Stimulated activated CD8-positive, alpha-beta memory T cell treated with anti-CD3 and anti-CD28 coated beads, Interleukin-12 subunit alpha, Interleukin-12 subunit beta, amount 100 ng/mL, for 24 hours (primary cell): ENCODE measurements around the gene RFX1.
A peak's percentile ranks its signal among the peaks of the same experiment; 100 is the strongest.

Source experiments
- DNase-seq: peaks from one replicate; pipeline ENCODE4 v3.0.0-alpha.2; 2020; ENCODE audit errors: extremely low read depth

Gene RFX1

GRCh38 chr19:13961826-13962698, 44.1 kb downstream of the RFX1 start:
- DNase-seq = no peak

DNA sequence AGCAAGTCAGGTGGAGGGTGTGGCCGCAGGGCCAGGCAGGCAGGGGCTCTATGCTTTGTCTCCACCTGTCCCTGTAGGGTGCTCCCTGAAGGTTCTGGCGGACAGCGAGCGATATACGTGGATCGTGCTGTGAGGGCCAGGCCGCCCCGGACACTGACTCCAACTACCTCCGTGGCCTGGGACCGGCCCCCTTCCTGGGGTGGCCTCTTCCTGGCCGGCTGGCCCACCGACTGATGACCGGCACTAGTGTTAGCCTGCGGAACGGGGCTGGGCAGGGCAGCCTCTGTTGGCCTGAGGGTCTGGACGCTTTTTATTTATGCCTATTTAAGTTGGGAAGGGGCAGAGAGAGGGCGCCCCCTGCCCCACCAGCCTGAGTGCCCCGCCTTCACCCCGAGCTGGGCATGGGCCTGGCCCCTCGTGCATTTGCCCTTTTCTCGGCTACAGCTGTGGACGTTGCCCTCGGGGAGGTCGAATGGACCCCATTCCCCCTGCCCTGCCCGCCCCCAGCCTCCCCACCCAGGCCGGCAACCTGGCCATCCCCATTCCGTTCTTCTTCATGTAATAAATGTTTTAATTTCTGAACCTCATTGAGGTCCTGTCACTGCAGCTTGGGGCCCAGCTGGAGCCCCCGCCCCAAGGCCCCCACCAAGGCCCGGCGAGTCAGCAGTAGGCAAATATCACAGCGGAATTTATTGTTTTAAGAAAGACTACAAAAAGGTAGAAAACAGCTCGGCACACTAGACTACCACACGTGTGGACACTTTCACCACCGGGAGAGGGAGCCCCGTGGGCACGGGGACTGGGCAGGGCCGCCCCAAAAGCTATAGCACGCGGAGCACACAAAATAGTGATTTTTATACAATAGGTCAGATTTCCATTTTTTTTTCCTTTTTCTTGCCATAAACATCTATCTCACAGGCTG, 45.0 kb downstream of the RFX1 start:
- DNase-seq = no peak

DNA sequence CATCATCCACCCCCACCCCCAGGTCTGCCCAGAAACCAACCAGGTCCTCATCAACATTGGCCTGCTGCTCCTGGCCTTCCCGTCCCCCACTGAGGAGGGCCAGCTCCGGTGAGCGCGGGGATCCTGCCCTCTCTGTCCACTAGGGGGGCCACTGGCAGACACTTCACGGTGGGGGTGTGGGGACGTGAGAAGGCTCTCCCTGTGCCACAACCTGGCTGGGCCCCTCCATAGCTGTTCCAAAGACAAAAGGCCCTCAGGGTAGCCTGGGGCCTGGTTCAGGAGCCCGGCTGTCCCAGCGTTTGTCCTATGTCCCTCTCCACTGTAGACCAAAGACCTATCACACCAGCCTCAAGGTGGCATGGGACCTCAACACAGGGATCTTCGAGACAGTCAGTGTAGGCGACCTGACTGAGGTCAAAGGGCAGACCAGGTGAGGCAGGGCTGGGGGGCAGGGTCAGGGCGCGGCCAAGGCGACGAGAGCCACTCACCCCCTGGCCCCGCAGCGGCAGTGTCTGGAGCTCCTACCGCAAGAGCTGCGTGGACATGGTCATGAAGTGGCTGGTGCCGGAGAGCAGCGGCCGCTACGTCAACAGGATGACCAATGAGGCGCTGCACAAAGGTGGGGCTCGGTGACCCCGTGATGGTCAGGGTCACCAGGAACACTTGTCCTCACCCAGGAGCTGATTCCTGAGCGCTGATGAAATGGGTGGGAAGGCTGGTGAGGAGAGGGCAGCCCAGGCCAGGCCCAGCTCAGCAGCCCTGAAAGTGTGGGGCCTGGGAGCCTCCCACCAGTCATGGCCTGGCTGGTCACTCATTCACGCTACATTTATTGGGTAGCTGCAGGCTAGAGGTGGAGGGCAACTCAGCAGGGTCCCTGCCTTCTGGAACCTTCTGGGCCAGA, 45.9 kb downstream of the RFX1 start:
- no peak for DNase-seq

- no peak for DNase-seq
Measured at GRCh38 chr19:13959141-13959961, 46.8 kb downstream of the RFX1 start.

DNA sequence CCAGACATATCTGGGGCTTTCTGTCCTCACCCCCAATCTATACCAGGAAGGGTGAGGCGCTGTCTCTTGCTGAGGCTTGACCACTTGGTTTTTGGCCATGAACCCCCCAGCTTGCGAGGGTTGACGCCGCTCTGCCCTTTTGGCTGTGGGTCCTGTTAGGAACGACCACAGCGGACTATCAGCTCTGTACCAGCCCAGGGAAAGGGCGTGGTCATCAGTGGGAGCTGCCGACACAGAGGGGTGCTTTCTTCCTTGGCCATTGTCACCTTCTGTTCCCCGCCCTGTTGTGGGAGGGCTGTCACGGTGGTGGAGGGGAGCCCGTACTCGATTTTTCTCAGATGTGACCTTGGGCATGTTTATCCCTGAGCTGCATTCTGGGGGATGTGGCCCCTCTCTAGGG, 48.1 kb downstream of the RFX1 start:
- no peak for DNase-seq

DNA sequence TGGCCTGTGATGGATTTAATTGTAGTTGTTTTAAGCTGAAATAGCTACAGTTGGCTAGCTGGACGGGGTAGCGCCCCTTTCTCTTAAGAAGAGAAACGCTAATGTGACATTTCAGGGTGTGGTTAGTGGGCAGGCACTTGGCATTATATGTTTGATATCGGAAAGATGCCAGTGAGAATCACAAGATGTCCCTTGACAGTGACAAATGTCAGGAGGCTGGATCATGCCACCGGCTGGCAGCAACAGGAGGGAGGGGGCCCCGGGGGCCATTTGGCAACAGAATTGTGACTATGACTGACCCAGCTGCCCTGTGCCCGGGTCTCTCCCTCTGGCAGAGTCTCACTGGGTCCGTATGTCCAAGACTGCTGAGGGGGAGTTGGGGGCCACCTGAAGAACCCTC, 49.1 kb downstream of the RFX1 start:
- DNase-seq = no peak

DNA sequence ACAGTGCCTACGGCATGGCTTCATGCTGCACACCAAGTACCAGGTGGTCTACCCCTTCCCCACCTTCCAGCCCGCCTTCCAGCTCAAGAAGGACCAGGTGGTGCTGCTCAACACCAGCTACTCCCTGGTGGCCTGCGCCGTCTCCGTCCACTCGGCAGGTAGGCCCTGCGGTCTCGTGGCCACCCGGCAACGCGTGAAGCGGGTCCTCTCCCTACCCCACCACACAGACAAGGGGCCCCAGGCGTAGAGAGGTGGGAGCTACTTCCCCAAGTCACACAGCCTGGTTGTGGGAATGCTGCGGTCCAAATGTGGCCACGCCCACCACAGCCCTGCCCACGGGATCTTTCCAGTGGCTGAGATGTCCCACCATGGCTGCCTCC, 49.8 kb downstream of the RFX1 start:
- DNase-seq = no peak

DNA sequence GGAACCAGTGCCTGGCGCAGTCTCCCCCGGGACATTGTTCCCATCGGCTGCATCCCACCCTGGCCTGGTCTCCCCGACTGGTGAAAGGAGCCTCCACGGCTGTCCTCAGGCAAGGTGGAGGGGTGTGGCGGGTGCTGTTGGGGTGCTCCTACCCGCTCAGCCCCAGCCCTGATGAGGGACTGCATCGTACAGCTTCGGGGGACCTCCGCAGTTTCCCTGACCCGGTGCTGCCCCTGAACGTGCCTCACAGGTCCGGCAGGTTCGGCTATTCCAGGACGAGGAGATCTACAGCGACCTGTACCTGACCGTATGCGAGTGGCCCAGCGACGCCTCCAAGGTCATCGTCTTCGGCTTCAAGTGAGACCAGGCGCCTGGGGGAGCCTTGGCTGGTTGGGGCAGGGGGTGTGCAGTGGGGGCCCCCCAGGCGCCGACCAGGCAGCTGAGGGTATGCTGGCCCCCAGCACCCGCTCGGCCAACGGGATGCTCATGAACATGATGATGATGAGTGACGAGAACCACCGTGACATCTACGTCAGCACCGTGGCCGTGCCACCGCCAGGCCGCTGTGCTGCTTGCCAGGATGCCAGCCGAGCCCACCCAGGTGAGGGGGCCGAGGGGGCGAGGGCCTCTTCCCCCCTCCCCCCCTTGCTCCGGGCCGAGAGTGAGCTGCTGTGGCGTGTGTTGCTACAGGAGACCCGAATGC, 50.3 kb downstream of the RFX1 start:
- no peak for DNase-seq

- DNase-seq = no peak
Measured at GRCh38 chr19:13954185-13954584, 51.9 kb downstream of the RFX1 start.

GRCh38 chr19:13952931-13953531, 53.1 kb downstream of the RFX1 start:
- no peak for DNase-seq

- DNase-seq = peak; percentile 98
Measured at GRCh38 chr19:13952154-13952930, 53.8 kb downstream of the RFX1 start, which contains the start of gene DCAF15. Gene DCAF15, plus strand, starts transcription at chr19:13952509. Its CDS starts 4 bp downstream, at chr19:13952513.

DNA sequence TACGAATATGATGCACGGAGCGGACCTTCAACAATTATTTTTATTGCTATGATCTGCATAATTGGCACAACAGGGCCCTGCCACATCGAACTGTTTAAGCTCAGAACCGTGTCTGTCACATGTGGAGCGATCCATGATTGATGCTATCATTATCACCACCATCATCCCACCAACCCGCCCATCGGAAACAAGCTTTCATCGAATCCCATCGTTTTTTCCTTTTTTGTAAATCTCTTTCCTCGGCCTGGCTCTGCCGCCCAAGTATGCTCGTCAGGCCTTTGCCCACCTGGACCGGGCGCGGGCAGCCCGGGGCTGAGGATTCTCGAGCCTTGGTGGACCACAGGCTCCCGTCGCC, 54.3 kb downstream of the RFX1 start:
- DNase-seq = no peak

- DNase-seq = no peak
Measured at GRCh38 chr19:13951043-13951442, 55.1 kb downstream of the RFX1 start.

DNA sequence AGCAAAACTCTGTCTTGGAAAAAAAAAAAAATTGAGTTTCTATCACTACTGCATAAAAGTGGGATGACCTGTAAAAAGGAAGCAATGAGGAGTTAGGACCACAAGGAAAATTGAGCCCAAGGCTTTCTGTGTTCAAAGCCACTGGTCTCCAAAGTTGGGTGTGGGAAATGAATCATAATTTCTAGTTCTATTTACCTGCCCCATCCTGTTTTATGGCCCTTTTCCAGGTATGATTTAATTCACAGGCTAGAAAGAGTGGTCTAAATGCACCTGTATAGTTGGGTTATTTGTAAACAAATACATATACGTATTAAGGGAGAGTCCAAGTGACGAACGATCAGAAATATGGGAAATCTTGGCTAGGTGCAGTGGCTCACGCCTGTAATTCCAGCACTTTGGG, 59.7 kb downstream of the RFX1 start:
- no peak for DNase-seq

- no peak for DNase-seq
Measured at GRCh38 chr19:13942023-13942684, 64.0 kb downstream of the RFX1 start.

DNA sequence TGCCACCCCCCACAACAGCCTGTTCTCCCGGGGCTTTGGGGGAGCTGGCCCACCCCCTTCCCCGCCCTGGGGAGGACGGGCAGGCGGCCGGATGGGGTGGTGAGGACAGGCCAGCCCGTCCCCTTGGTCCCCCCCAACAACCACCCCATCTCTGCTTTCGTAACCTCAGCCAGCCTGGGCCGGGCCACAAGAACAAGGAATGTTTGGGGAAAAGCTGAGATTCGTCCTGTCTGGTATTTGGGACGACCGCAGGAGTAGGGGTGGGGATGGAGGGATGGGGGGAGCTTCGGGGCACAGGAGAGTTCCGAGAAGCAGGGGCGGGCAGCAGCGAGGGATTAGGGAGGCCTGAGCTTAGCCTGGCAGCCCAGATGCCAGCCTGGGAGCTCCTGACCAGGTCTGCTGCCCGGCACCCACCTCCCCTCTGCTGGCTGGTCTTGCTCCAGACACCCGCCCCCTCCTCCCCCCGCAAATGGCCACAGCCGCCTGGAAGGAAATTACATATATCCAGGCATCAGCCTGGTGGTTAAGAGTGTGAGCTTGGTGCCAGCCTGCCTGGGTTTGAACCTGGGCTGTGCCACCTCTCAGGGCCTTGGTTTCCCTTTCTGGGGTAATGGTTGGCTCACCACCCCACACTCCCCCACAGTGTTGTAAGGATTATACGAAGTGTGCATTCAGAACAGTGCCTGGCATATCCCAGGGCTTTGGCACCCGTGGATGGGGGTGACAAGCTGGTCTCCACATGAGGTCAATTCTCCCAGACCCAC, 67.6 kb downstream of the RFX1 start, which contains the start of gene PODNL1:
Gene PODNL1 (minus strand): TSS at position 117 of the 764 bp plus-strand sequence. CDS start 236 bp downstream, outside the sequence.
- DNase-seq = no peak

- DNase-seq = no peak
Measured at GRCh38 chr19:13937479-13938300, 68.4 kb downstream of the RFX1 start.
